ENCODE results near the gene EML3.

EML3 gene

DNA sequence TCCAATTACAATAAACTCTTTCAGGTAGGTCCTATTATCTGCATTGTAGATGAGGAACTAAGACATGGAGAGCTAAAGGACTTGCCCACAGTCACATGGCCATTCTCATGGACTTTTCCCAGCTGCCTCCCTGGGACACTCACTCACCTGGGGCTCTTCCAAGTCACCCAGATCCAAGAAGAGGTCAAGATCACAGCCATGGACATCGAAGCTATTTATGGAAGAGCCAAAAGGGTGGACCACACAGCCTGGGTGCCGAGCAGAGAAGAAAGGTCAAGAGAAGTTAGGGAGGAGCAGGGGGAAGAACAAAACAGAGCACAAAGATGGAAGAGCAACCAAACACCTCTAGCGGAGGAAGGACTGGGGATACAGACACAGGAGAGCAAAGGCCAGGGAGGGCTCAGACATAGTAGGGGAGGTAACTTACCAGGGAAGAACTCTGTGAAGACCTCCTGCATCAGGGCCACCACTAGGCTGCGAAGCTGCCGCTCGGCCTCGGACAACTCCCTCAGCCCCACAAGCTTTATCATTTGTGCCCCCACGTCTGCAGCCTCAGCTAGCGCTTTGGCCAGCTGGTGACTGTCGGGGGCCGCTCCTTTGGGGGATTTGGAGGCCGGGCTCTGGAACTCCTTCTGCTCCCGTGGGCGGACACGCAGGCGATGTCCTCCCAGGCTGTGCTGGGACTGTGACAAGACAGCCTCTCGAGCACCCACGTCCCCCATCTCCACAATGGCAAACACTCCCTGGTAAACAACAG lies 31.4 kb downstream of the EML3 start:
- TF ChIP-seq, protein P1, sequence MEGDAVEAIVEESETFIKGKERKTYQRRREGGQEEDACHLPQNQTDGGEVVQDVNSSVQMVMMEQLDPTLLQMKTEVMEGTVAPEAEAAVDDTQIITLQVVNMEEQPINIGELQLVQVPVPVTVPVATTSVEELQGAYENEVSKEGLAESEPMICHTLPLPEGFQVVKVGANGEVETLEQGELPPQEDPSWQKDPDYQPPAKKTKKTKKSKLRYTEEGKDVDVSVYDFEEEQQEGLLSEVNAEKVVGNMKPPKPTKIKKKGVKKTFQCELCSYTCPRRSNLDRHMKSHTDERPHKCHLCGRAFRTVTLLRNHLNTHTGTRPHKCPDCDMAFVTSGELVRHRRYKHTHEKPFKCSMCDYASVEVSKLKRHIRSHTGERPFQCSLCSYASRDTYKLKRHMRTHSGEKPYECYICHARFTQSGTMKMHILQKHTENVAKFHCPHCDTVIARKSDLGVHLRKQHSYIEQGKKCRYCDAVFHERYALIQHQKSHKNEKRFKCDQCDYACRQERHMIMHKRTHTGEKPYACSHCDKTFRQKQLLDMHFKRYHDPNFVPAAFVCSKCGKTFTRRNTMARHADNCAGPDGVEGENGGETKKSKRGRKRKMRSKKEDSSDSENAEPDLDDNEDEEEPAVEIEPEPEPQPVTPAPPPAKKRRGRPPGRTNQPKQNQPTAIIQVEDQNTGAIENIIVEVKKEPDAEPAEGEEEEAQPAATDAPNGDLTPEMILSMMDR (conservative IDR thresholded peaks at IDR 0.05; ENCODE audit: low read depth, low read length), result no peak
- DNase-seq (ENCODE audit: low read depth), result no peak
- H3K4me3 ChIP-seq (ENCODE audit: low read length), result no peak overlapping the region

DNA sequence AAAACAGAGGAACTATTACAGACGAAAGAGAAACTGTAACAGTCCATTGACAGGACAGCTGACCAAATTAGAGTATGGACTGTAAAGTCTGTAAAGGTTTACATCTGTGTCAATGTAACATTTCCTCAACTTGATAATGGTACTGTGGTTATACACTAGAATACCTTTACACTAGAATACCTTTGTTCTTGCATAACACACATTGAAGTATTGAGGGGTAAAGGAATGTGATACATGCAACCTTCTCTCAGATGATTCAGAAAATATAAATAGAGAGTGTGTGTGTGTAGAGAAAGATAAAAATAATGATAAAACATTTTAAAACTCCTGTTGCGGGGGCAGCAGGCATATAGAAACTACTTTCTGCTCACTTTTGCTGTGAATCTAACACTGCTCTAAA lies 33.3 kb downstream of the EML3 start:
- H3K4me3 ChIP-seq (ENCODE audit: low read length), result no peak overlapping the region
- no peak for DNase-seq (ENCODE audit: low read depth)
- TF ChIP-seq, protein P1 (conservative IDR thresholded peaks at IDR 0.05; ENCODE audit: low read depth, low read length), result no peak

DNA sequence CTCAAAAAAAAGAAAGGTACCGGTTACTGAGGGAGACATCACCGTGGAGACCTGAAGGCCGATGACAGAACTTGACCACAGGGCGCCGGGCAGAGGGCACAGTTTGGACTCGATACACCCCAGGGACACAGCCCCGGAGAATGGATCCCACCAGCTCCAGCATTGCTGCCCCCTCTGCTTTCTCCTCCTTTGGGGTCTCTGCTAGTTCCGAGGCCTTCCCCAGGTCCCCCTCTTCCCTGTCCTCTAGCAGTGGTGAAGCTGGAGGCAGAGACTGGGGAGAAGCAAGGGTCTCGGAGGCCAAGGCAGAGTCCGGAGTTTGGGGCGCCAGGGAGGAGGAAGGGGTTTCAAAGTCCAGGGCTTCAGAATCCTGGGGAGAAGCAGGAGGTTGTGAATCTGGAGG lies 34.0 kb downstream of the EML3 start:
- no peak for DNase-seq (ENCODE audit: low read depth)
- no peak overlapping the region for H3K4me3 ChIP-seq (ENCODE audit: low read length)

DNA sequence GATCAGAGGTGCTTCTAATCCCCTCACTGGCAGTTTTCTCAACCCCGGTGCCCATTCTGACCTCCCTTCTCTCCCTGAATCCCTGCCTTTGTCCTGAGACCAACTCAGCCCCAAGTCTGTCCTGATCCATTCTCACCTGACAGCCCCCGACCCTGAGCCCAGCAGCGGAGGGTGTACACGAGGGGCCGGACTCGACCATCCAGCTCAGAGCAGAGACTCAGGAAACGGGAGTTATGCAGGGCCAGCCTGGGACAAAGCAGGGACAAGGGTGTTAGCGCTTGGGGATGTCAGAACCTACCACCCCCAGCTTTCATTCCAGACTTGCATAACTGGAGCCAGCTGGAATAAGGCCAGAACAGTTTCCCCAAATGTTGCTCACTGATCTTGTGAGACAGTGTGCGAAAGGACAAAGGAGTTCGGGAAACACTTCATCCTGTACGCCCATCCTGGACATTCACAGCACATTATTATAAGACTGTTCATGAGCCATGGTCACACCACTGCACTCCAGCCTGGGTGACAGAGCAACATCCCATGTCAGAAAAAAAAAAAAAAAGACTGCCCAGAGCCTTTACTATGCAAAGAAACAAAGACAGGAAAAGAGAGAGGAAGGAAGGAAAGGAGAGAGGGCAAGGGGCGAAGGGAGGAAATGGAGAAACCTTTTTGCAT lies 35.4 kb downstream of the EML3 start:
- no peak for DNase-seq (ENCODE audit: low read depth)
- no peak overlapping the region for H3K4me3 ChIP-seq (ENCODE audit: low read length)
- TF ChIP-seq, protein P1 (conservative IDR thresholded peaks at IDR 0.05; ENCODE audit: low read depth, low read length), result no peak

More for the DNA sequence above, 34.0 kb downstream of the EML3 start:
- TF ChIP-seq, protein P1 (conservative IDR thresholded peaks at IDR 0.05; ENCODE audit: low read depth, low read length), result no peak

DNA sequence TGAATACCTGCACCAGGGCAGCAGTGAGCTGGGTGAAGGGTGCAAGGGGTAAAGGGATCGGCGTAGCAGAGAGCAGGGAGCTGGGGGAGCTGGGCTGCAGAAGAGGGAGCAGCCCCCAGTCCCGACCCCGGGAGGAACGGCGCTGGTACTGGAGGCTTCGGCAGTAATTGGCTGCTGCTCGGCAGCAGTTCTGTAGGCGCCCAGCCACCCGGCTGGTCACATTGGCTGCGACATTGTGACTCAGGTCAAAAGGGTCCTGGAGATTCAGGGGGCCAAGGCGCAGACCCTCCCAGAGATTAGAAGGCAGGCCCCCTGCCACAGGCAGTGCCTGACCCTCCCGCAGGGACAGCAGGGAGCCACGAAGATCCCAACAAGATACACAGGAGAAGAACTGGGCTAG lies 36.7 kb downstream of the EML3 start:
- DNase-seq (ENCODE audit: low read depth), result no peak
- TF ChIP-seq, protein P1 (conservative IDR thresholded peaks at IDR 0.05; ENCODE audit: low read depth, low read length), result no peak
- H3K4me3 ChIP-seq (ENCODE audit: low read length), result no peak overlapping the region

DNA sequence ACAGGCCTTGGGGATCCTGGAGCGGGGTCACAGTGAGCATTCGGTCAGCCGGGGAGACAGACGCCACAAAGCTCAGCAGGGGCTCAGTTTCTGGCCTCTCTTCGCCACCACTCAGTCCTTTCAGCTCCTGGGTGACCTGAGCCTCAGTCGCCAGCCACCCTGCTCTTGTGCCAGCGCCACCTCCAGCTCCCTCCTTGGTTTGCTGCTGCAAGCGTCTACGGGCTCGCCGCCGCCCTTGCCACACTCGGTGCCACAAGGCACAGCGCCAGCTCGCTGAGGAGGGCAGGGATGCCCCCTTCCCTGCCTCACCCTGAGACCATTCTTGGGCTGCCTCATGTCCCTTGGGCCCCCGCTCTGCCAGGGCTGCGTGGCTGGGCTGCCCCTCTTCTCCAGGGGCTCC lies 37.4 kb downstream of the EML3 start:
- H3K4me3 ChIP-seq (ENCODE audit: low read length), result peak overlapping the region; percentile 74
- DNase-seq (ENCODE audit: low read depth), result no peak
- TF ChIP-seq, protein P1 (conservative IDR thresholded peaks at IDR 0.05; ENCODE audit: low read depth, low read length), result no peak
